Endodermal cell (in vitro differentiated cells): ENCODE data around the gene TEX261. TPM values are rescaled to one million over a fixed set of nuclear protein-coding genes. Genes with fewer than 3 reads are reported as not detected.
"Not testable (repeated sequence)": the region's sequence is repeated elsewhere in the genome, so short reads cannot be mapped to it uniquely, and the experiment has no call there.

Source experiments
- DNase-seq: peaks from one replicate; pipeline ENCODE4 v3.0.0-alpha.2; 2017
- H3K27ac ChIP-seq: 2 replicates; pipeline ENCODE4 v1.5.1; 2013; ENCODE audit warnings: mild to moderate bottlenecking, low read depth, low read length, moderate library complexity
- H3K27me3 ChIP-seq: 2 replicates; pipeline ENCODE4 v1.6.1; 2013; ENCODE audit warnings: mild to moderate bottlenecking, low read length, moderate library complexity; ENCODE audit not compliant: insufficient read depth, control insufficient read depth, poor library complexity, severe bottlenecking
- H3K36me3 ChIP-seq: 2 replicates; pipeline ENCODE4 v1.7.0; 2013; ENCODE audit warnings: mild to moderate bottlenecking, low read length, moderate library complexity; ENCODE audit not compliant: control insufficient read depth, insufficient read depth
- H3K4me1 ChIP-seq: one replicate; pipeline ENCODE4 v1.7.0; 2013; ENCODE audit warnings: low read length; ENCODE audit not compliant: control insufficient read depth, insufficient read depth
- H3K4me3 ChIP-seq: 2 replicates; pipeline ENCODE4 v1.5.1; 2013; ENCODE audit warnings: mild to moderate bottlenecking, low read length, moderate library complexity
- H3K9ac ChIP-seq: 2 replicates; pipeline ENCODE4 v1.6.1; 2013; ENCODE audit warnings: mild to moderate bottlenecking, low read length, moderate library complexity; ENCODE audit not compliant: poor library complexity, severe bottlenecking; ENCODE audit errors: extremely low read depth
- H3K9me3 ChIP-seq: 2 replicates; pipeline ENCODE4 v1.6.1; 2013; ENCODE audit warnings: mild to moderate bottlenecking, low read length, moderate library complexity; ENCODE audit not compliant: control insufficient read depth
- H3K27ac Mint-ChIP-seq: 2 replicates; pipeline ENCODE4 v1.8.0; 2020; ENCODE audit warnings: mixed read lengths
- H3K27me3 Mint-ChIP-seq: 2 replicates; pipeline ENCODE4 v1.8.0; 2021; ENCODE audit warnings: mild to moderate bottlenecking, mixed read lengths; ENCODE audit not compliant: insufficient read depth
- H3K36me3 Mint-ChIP-seq: 2 replicates; pipeline ENCODE4 v1.8.0; 2020; ENCODE audit warnings: low read depth, mixed read lengths
- H3K4me1 Mint-ChIP-seq: 2 replicates; pipeline ENCODE4 v1.8.0; 2020; ENCODE audit warnings: mixed read lengths
- H3K4me3 Mint-ChIP-seq: 2 replicates; pipeline ENCODE4 v1.8.0; 2020; ENCODE audit warnings: mild to moderate bottlenecking, moderate library complexity, mixed read lengths
- H3K9me3 Mint-ChIP-seq: 2 replicates; pipeline ENCODE4 v1.8.0; 2020; ENCODE audit warnings: mild to moderate bottlenecking, mixed read lengths
- WGBS, 2 experiments: methylation state at CpG; one replicate each; pipeline versions ENCODE4 v1.1.5 to v1.1.7; 2013; ENCODE audit warnings: missing lambda C conversion rate in 2 of 2, mixed read lengths in 1 of 2; ENCODE audit not compliant: insufficient coverage in 1 of 2, insufficient read length in 1 of 2; 5-methylcytosine and 5-hydroxymethylcytosine counted together
- total RNA-seq, 2 donors: library from RNA; stranded (reverse); fragmentation: NEBNext Ultra II Directional in 1 of 2; extraction: Animal tissue kit (Norgen Biotek cat#: 25700) in 1 of 2; gene quantifications; 2 replicates in 1 of 2; 3 replicates in 1 of 2; pipeline ENCODE4 v1.2.1, GENCODE V29; 2021
- TF ChIP-seq, protein P1 (sequence below): fragments of 200-600 bp; sonication (generic); conservative IDR thresholded peaks from 2 replicates; pipeline ENCODE4 v1.5.0; 2021; ENCODE audit warnings: antibody characterized with exemption, mild to moderate bottlenecking

Gene TEX261
- total RNA-seq, 2 donors from 2014 or later = 13.3 to 19.9 TPM

DNA sequence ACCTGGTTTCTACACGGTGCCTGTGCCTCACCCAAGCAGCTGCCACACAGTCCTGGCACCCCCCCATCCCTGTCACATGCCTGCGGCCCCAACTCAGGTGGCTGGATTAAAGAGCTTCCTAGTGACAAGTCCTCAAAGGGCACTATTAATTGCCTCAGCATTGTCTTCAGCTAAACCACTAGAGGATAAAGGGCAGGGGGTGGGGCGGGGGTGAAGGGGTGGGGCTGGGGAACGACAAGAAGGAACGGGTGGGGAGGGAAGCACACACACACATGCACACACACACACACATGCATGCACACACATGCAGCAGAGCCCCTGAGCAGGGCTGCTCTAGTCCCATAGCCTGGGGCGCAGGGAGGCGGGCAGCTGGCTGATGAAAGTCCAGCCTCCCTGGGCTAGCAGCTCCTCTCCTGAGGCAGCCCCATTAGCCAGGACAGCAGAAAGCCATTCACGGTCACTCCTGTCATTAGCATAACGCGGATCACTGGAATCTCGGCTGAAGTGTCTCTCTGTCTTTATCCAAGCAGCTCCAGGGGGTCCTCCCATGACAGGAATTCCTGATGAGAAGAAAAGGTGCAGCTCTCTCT lies 7.4 kb upstream of the TEX261 start:
- Histone ChIP-seq H3K4me3 (no peak overlapping the region), H3K9me3 (no peaks in the 10 kb centered on the region), H3K4me1 (peaks cover 8% of the 10 kb centered on the region), H3K27ac (peak overlapping the region; percentile 24), H3K9ac (no peak overlapping the region), H3K36me3 (no peaks in the 10 kb centered on the region), H3K27me3 (peaks cover 7% of the 10 kb centered on the region)
- WGBS, 2 experiments = 8 to 17% methylated on average over 7 to 10 of the region's 11 CpGs
- Mint-ChIP-seq H3K9me3 (no peaks in the 10 kb centered on the region), H3K4me3 (peak overlapping the region; percentile 30), H3K27ac (peak overlapping the region; percentile 24), H3K27me3 (peaks cover 14% of the 10 kb centered on the region), H3K36me3 (no peaks in the 10 kb centered on the region), H3K4me1 (peaks cover 12% of the 10 kb centered on the region)
- TF ChIP-seq, protein P1, sequence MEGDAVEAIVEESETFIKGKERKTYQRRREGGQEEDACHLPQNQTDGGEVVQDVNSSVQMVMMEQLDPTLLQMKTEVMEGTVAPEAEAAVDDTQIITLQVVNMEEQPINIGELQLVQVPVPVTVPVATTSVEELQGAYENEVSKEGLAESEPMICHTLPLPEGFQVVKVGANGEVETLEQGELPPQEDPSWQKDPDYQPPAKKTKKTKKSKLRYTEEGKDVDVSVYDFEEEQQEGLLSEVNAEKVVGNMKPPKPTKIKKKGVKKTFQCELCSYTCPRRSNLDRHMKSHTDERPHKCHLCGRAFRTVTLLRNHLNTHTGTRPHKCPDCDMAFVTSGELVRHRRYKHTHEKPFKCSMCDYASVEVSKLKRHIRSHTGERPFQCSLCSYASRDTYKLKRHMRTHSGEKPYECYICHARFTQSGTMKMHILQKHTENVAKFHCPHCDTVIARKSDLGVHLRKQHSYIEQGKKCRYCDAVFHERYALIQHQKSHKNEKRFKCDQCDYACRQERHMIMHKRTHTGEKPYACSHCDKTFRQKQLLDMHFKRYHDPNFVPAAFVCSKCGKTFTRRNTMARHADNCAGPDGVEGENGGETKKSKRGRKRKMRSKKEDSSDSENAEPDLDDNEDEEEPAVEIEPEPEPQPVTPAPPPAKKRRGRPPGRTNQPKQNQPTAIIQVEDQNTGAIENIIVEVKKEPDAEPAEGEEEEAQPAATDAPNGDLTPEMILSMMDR = no peak
- DNase-seq = peak; percentile 90

DNA sequence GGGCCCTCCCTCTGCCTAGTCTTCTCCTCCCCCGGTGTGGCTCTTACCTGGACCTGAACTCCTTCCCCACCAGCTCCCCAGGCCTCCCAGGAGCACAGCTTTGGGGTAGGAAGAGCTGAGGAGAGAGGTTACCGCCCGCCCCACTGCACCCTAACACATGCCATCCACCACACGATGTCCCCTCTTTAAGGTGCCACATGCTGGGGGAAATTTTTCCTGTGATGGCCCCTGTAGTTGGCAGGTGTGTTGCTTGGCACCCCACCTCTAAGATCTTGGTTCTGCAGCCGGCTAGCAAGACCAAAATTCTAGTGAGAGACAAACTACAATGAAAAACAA lies 6.9 kb upstream of the TEX261 start:
- H3K27ac ChIP-seq = peak overlapping the region; percentile 24
- peaks cover 12% of the 10 kb centered on the region for H3K4me1 Mint-ChIP-seq
- H3K4me3 Mint-ChIP-seq = peak overlapping the region; percentile 30
- no peak overlapping the region for H3K4me3 ChIP-seq
- H3K9me3 Mint-ChIP-seq = no peaks in the 10 kb centered on the region
- no peaks in the 10 kb centered on the region for H3K36me3 ChIP-seq
- H3K27ac Mint-ChIP-seq = peak overlapping the region; percentile 24
- H3K27me3 Mint-ChIP-seq = peaks cover 12% of the 10 kb centered on the region
- no peaks in the 10 kb centered on the region for H3K36me3 Mint-ChIP-seq
- H3K4me1 ChIP-seq = peaks cover 8% of the 10 kb centered on the region
- WGBS, 2 experiments = 85% methylated on average over 3 of the region's 5 CpGs; no CpG with 5 or more reads in 1 of the 2 experiments
- no peak overlapping the region for H3K9ac ChIP-seq
- no peaks in the 10 kb centered on the region for H3K9me3 ChIP-seq
- no peak for DNase-seq
- TF ChIP-seq, protein P1 = no peak
- peaks cover 7% of the 10 kb centered on the region for H3K27me3 ChIP-seq

DNA sequence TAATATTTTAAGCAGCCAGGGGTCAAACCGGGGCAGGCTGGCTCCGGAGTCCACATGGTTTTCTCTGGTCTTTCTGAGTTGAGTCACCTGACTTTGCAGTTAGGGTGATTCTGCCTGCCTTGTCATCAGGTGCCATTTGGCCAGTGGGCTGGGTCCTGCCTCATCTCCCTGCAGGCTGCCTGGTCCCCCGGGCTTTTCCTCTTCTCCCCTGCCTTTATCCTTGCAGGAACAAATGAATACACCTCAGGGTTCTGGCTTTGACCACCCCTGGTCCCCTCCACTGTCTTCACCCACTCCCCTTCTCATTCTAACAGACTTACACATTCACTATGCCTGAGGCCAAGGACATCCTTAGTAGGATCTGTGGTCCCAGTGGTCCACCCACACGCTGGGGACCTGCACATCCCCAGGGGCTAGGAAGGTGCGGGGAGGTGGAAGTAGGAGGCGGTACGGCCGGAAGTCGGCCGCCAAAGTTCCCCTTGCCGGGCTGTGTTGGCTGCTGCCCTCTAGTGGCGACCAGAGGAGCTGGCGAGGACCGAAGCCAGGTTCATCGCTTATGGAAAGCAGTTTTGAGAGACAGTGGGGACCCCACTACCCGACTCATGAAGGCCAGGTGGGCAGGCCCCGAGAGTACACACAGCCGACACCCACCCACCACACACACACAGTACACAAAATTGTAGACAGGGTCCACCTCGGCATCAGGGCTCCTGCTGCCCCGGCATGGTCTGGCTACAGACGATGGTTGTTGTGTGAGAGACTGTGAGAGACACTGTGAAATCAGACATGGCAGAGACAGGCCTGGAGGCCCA lies 6.3 kb upstream of the TEX261 start:
- TF ChIP-seq, protein P1 = peak; percentile 93
- Histone ChIP-seq H3K9me3 (no peaks in the 10 kb centered on the region), H3K27me3 (peaks cover 7% of the 10 kb centered on the region), H3K27ac (no peak overlapping the region), H3K9ac (no peak overlapping the region), H3K36me3 (no peaks in the 10 kb centered on the region), H3K4me3 (no peak overlapping the region), H3K4me1 (peaks cover 8% of the 10 kb centered on the region)
- Mint-ChIP-seq H3K27me3 (peaks cover 12% of the 10 kb centered on the region), H3K4me1 (peaks cover 12% of the 10 kb centered on the region), H3K27ac (no peak overlapping the region), H3K4me3 (no peak overlapping the region), H3K36me3 (no peaks in the 10 kb centered on the region), H3K9me3 (no peaks in the 10 kb centered on the region)
- 38 to 40% methylated on average over 9 to 21 of the region's 21 CpGs for WGBS, 2 experiments
- peak; percentile 91 for DNase-seq

DNA sequence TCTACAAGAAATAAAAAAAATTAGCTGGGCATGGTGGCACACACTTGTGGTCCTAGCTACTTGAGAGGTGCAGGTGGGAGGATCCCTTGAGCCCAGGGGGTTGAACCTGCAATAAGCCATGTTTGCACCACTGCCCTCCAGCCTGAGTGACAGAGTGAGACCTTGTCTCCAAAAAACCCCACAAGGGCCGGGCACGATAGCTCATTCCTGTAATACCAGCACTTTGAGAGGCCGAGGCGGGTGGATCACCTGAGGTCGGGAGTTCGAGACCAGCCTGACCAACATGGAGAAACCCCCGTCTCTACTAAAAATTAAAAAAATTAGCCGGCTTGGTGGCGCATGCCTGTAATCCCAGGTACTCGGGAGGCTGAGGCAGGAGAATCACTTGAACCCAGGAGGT lies 5.3 kb upstream of the TEX261 start:
- not testable (repeated sequence) for H3K9me3 ChIP-seq, H3K9ac ChIP-seq, H3K27me3 ChIP-seq, H3K36me3 Mint-ChIP-seq, H3K36me3 ChIP-seq, H3K4me1 ChIP-seq, H3K4me3 ChIP-seq, H3K4me3 Mint-ChIP-seq, DNase-seq, H3K27ac Mint-ChIP-seq, H3K9me3 Mint-ChIP-seq, H3K27ac ChIP-seq
- 93 to 94% methylated on average over 10 of the region's 10 CpGs for WGBS, 2 experiments
- Mint-ChIP-seq H3K4me1 (peaks cover 12% of the 10 kb centered on the region), H3K27me3 (peaks cover 10% of the 10 kb centered on the region)
